CD4-positive, alpha-beta T cell (primary cell): ENCODE measurements around the gene SNCA. TPM values are rescaled to one million over a fixed set of nuclear protein-coding genes. Genes with fewer than 3 reads are reported as not detected.

Experiments used
- ATAC-seq: fragments of 200-7000 bp; cut with Tn5 transposase; one replicate; pipeline ENCODE4 v1.10.0; 2022; ENCODE audit warnings: mild to moderate bottlenecking; ENCODE audit not compliant: poor library complexity
- CTCF ChIA-PET: fragments of 350-600 bp; sonication (Branson Sonifier 250); formaldehyde crosslinking; loops from one replicate; lab custom pipeline; 2021; ENCODE audit warnings: antibody characterized with exemption, inconsistent platforms; lab: Charles Lee
- POLR2A ChIA-PET: fragments of 350-600 bp; sonication (Branson Sonifier 250); formaldehyde crosslinking; loops from one replicate; lab custom pipeline; 2021; ENCODE audit warnings: antibody characterized with exemption, inconsistent platforms; lab: Charles Lee
- DNase-seq, 14 experiments: peaks; one replicate each; pipeline ENCODE4 v3.0.0-alpha.2; 2013 to 2020; ENCODE audit warnings: mixed read lengths in 2 of 14
- H3K27ac ChIP-seq, 2 donors: one replicate each; pipeline versions ENCODE4 v1.5.1 to v1.7.0; 2013; ENCODE audit warnings: low read length in 2 of 2, low read depth in 1 of 2, mild to moderate bottlenecking in 1 of 2
- H3K27me3 ChIP-seq, 2 experiments: 1 replicate in 1 of 2; 2 replicates in 1 of 2; pipeline versions ENCODE4 v1.6.1 to v1.7.0; 2013; ENCODE audit warnings: low read length in 2 of 2, control low read depth in 1 of 2, mild to moderate bottlenecking in 1 of 2, moderate library complexity in 1 of 2; ENCODE audit not compliant: insufficient read depth in 2 of 2, control insufficient read depth in 1 of 2
- H3K36me3 ChIP-seq: one replicate; pipeline ENCODE4 v1.6.1; 2013; ENCODE audit warnings: low read length, control low read depth; ENCODE audit not compliant: insufficient read depth
- H3K4me1 ChIP-seq: one replicate; pipeline ENCODE4 v1.6.1; 2013; ENCODE audit warnings: low read length, control low read depth; ENCODE audit not compliant: insufficient read depth
- H3K4me3 ChIP-seq: one replicate; pipeline ENCODE4 v1.5.1; 2013; ENCODE audit warnings: mild to moderate bottlenecking, low read length, moderate library complexity
- H3K9me3 ChIP-seq, 2 experiments: 1 replicate in 1 of 2; 2 replicates in 1 of 2; pipeline versions ENCODE4 v1.6.1 to v1.7.0; 2013; ENCODE audit warnings: low read length in 2 of 2, mild to moderate bottlenecking in 2 of 2, control low read depth in 1 of 2, moderate library complexity in 1 of 2; ENCODE audit not compliant: control insufficient read depth in 1 of 2, insufficient read depth in 1 of 2
- H3K27ac Mint-ChIP-seq: one replicate; pipeline ENCODE4 v1.8.0; 2020; ENCODE audit warnings: mixed read lengths
- H3K27me3 Mint-ChIP-seq: one replicate; pipeline ENCODE4 v1.8.0; 2021; ENCODE audit warnings: mixed read lengths
- H3K36me3 Mint-ChIP-seq: one replicate; pipeline ENCODE4 v1.8.0; 2021; ENCODE audit warnings: low read depth, mixed read lengths
- H3K4me1 Mint-ChIP-seq: one replicate; pipeline ENCODE4 v1.8.0; 2021; ENCODE audit warnings: low read depth, mixed read lengths
- H3K4me3 Mint-ChIP-seq: one replicate; pipeline ENCODE4 v1.8.0; 2020; ENCODE audit warnings: mild to moderate bottlenecking, mixed read lengths
- H3K9me3 Mint-ChIP-seq: one replicate; pipeline ENCODE4 v1.8.0; 2020; ENCODE audit warnings: mixed read lengths
- intact Hi-C, 2 experiments: fragments of 100-400 bp; cut with DNase I in 1 of 2; cut with micrococcal nuclease in 1 of 2; formaldehyde crosslinking; loops; one replicate each; pipeline versions ENCODE4 v1.15.1 to v1.9.0; 2023 to 2025; cut with DNase I, micrococcal nuclease
- total RNA-seq, 174 experiments: library from RNA in 2 of 174; stranded (reverse) in 2 of 174; gene quantifications; one replicate each; pipeline ENCODE4 v1.2.3 and lab custom pipeline; 2021 to 2026
- TF ChIP-seq, protein P1 (sequence below): fragments of 200-600 bp; IDR thresholded peaks from one replicate; pipeline ENCODE4 v1.8.0; 2022; ENCODE audit warnings: antibody characterized with exemption, mild to moderate bottlenecking

SNCA gene
- total RNA-seq, 2 experiments from 2014 or later = not detected

DNA sequence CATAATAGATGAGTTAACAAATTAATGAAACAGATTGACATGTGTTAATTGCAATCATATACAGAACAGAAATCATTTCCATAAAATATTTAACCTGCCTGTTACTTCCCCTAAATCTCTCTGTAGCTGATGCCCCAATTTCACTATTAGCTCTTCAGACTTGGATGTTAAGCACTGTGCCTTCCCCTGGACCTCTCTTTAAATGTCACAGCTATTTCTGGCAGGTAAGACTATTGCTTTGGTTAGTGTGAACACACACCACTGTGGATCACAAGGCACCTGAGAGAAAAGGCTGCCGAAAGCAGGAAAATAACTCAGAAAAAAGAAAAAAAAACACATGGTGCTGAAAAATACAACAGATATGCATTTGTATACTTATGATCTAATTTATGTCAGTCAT lies 91.3 kb downstream of the SNCA start:
- Mint-ChIP-seq H3K9me3 (no peaks in the 10 kb centered on the region), H3K4me1 (no peaks in the 10 kb centered on the region), H3K4me3 (no peak overlapping the region), H3K27me3 (no peaks in the 10 kb centered on the region), H3K36me3 (no peaks in the 10 kb centered on the region), H3K27ac (no peak overlapping the region)
- Histone ChIP-seq H3K4me1 (no peaks in the 10 kb centered on the region), H3K27ac (no peak overlapping the region), H3K36me3 (no peaks in the 10 kb centered on the region), H3K4me3 (no peak overlapping the region), H3K9me3 (no peaks in the 10 kb centered on the region), H3K27me3 (no peaks in the 10 kb centered on the region)
- no peak for DNase-seq
- intact Hi-C loops = no loop called here
- CTCF ChIA-PET = no interaction called here
- TF ChIP-seq, protein P1, sequence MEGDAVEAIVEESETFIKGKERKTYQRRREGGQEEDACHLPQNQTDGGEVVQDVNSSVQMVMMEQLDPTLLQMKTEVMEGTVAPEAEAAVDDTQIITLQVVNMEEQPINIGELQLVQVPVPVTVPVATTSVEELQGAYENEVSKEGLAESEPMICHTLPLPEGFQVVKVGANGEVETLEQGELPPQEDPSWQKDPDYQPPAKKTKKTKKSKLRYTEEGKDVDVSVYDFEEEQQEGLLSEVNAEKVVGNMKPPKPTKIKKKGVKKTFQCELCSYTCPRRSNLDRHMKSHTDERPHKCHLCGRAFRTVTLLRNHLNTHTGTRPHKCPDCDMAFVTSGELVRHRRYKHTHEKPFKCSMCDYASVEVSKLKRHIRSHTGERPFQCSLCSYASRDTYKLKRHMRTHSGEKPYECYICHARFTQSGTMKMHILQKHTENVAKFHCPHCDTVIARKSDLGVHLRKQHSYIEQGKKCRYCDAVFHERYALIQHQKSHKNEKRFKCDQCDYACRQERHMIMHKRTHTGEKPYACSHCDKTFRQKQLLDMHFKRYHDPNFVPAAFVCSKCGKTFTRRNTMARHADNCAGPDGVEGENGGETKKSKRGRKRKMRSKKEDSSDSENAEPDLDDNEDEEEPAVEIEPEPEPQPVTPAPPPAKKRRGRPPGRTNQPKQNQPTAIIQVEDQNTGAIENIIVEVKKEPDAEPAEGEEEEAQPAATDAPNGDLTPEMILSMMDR = no peak
- no peak for ATAC-seq
- POLR2A ChIA-PET = no interaction called here

DNA sequence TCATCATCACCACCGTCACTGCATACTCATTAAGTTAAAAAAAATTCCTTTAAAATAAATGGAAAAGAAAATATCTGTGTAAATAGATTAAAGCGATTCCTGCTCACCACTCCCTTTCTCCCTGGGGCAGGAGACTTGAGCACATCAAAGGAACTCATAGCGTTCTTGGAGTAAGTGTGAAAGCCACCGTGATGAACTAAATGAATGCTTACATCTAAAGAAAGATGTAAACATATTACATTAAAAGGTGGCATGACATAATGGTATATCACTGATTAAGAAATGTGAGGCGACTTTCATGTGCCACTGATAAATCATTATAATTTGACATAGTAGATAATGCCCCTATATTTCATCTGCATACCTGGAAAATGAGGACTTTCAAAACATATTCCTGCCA lies 92.0 kb downstream of the SNCA start:
- CTCF ChIA-PET = no interaction called here

DNA sequence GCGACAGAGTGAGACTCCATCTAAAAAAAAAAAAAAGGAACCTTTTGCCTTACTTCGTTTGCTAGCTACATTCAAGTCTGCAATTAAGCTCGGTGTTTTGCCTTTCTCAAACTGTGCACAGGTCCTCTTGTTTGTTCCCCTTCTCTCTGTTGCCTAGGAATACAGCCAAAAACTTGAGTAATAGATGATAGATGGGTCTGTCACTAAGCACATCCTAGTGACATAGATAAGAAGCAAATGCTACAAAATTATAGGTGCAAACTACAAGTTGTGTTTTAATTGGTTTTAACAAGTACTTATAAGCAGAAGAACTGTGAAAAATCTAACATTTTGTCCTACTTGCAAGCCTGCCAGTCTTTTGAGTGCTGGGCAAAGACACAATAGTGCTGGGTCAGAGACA lies 95.2 kb downstream of the SNCA start:
- POLR2A ChIA-PET = no interaction called here
- no peaks in the 10 kb centered on the region for H3K9me3 Mint-ChIP-seq
- no peak for ATAC-seq
- no peaks in the 10 kb centered on the region for H3K4me1 Mint-ChIP-seq
- H3K27ac ChIP-seq = no peak overlapping the region
- no peaks in the 10 kb centered on the region for H3K27me3 ChIP-seq
- no peaks in the 10 kb centered on the region for H3K36me3 Mint-ChIP-seq
- H3K27me3 Mint-ChIP-seq = no peaks in the 10 kb centered on the region
- H3K4me1 ChIP-seq = no peaks in the 10 kb centered on the region
- H3K4me3 Mint-ChIP-seq = no peak overlapping the region
- CTCF ChIA-PET = interaction anchor here (0.7 kb wide), 1 partner anchor 327 kb away, joined by 3 read pairs; no protein-coding TSS in a partner anchor
- no peak overlapping the region for H3K4me3 ChIP-seq
- TF ChIP-seq, protein P1 = no peak
- no peaks in the 10 kb centered on the region for H3K9me3 ChIP-seq
- DNase-seq = no peak
- H3K36me3 ChIP-seq = no peaks in the 10 kb centered on the region
- intact Hi-C loops = no loop called here
- no peak overlapping the region for H3K27ac Mint-ChIP-seq

More for the DNA sequence above, 92.0 kb downstream of the SNCA start:
- Mint-ChIP-seq H3K27ac (no peak overlapping the region), H3K4me1 (no peaks in the 10 kb centered on the region), H3K9me3 (no peaks in the 10 kb centered on the region), H3K4me3 (no peak overlapping the region), H3K27me3 (no peaks in the 10 kb centered on the region), H3K36me3 (no peaks in the 10 kb centered on the region)
- DNase-seq = no peak
- Histone ChIP-seq H3K4me3 (no peak overlapping the region), H3K27me3 (no peaks in the 10 kb centered on the region), H3K9me3 (no peaks in the 10 kb centered on the region), H3K36me3 (no peaks in the 10 kb centered on the region), H3K4me1 (no peaks in the 10 kb centered on the region), H3K27ac (no peak overlapping the region)
- TF ChIP-seq, protein P1 = no peak
- intact Hi-C loops = no loop called here
- no peak for ATAC-seq
- POLR2A ChIA-PET = no interaction called here
